BE2C (cell line): ENCODE results near the gene PBX4.

Source experiments
- DNase-seq: peaks from one replicate; pipeline ENCODE4 v3.0.0-alpha.2; 2020
- H3K27me3 ChIP-seq: fragments of 250-450 bp; sonication (Bioruptor Pico); 2 replicates; pipeline ENCODE4 v1.5.1; 2020; ENCODE audit warnings: mild to moderate bottlenecking
- H3K36me3 ChIP-seq: fragments of 250-450 bp; sonication (Bioruptor Pico); 2 replicates; pipeline ENCODE4 v1.5.1; 2020; ENCODE audit warnings: mild to moderate bottlenecking
- H3K4me1 ChIP-seq: fragments of 250-450 bp; sonication (Bioruptor Pico); 2 replicates; pipeline ENCODE4 v1.5.1; 2020
- H3K4me3 ChIP-seq: 2 replicates; pipeline ENCODE4 v1.5.1; 2011; ENCODE audit warnings: low read depth, low read length
- H3K9me3 ChIP-seq: fragments of 250-450 bp; sonication (Bioruptor Pico); 2 replicates; pipeline ENCODE4 v1.5.1; 2020
- TF ChIP-seq, protein P1 (sequence below): IDR thresholded peaks from 2 replicates; pipeline ENCODE4 v1.5.1; 2012; ENCODE audit warnings: mild to moderate bottlenecking, low read depth, low read length

The PBX4 gene

GRCh38 chr19:19562665-19563347, 55.7 kb downstream of the PBX4 start:
- DNase-seq = no peak
- Histone ChIP-seq H3K36me3 (no peaks in the 10 kb centered on the region), H3K27me3 (no peaks in the 10 kb centered on the region), H3K9me3 (no peaks in the 10 kb centered on the region), H3K4me3 (no peak overlapping the region), H3K4me1 (no peaks in the 10 kb centered on the region)
- TF ChIP-seq, protein P1, sequence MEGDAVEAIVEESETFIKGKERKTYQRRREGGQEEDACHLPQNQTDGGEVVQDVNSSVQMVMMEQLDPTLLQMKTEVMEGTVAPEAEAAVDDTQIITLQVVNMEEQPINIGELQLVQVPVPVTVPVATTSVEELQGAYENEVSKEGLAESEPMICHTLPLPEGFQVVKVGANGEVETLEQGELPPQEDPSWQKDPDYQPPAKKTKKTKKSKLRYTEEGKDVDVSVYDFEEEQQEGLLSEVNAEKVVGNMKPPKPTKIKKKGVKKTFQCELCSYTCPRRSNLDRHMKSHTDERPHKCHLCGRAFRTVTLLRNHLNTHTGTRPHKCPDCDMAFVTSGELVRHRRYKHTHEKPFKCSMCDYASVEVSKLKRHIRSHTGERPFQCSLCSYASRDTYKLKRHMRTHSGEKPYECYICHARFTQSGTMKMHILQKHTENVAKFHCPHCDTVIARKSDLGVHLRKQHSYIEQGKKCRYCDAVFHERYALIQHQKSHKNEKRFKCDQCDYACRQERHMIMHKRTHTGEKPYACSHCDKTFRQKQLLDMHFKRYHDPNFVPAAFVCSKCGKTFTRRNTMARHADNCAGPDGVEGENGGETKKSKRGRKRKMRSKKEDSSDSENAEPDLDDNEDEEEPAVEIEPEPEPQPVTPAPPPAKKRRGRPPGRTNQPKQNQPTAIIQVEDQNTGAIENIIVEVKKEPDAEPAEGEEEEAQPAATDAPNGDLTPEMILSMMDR = no peak

DNA sequence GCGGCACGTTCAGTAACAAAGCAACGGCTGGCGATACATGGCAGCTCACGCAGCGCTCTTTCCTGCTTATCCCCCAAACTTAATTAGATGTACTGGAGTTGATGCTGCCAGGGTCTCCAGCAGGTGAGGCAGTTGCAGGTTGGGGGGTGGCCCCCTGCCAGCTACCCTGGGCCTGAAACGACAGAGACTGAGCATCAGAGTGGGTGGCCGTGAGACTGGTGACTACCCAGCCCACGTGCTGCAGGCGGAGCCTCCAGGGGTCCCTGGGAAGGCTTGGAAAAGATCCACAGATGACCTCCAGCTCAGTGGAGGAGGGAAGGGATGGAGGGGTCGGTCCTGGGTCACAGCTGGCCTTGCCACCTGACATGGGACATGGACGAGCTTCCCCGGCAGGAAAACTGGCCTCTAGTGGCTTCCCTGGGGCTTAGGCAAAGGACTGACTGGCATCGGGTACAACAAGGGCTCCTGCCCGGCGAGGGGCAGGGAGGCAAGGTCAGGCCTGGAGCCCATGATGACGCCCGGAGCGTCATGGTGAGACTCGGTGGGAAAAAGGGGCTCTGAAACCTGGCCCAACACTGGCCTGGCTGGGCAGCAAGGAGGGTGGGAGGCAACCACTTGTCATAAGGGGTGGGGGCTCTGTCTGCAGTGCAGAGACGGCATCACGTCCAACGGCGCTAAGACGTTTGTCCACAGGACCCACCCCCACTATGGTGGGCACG, 56.4 kb downstream of the PBX4 start:
- TF ChIP-seq, protein P1 = no peak
- H3K27me3 ChIP-seq = no peaks in the 10 kb centered on the region
- H3K4me3 ChIP-seq = no peak overlapping the region
- no peaks in the 10 kb centered on the region for H3K9me3 ChIP-seq
- H3K4me1 ChIP-seq = no peaks in the 10 kb centered on the region
- DNase-seq = no peak
- H3K36me3 ChIP-seq = no peaks in the 10 kb centered on the region

GRCh38 chr19:19559931-19560330, 58.6 kb downstream of the PBX4 start:
- H3K4me3 ChIP-seq = no peak overlapping the region
- no peaks in the 10 kb centered on the region for H3K4me1 ChIP-seq
- H3K27me3 ChIP-seq = no peaks in the 10 kb centered on the region
- H3K36me3 ChIP-seq = no peaks in the 10 kb centered on the region
- TF ChIP-seq, protein P1 = no peak
- no peaks in the 10 kb centered on the region for H3K9me3 ChIP-seq
- DNase-seq = no peak

DNA sequence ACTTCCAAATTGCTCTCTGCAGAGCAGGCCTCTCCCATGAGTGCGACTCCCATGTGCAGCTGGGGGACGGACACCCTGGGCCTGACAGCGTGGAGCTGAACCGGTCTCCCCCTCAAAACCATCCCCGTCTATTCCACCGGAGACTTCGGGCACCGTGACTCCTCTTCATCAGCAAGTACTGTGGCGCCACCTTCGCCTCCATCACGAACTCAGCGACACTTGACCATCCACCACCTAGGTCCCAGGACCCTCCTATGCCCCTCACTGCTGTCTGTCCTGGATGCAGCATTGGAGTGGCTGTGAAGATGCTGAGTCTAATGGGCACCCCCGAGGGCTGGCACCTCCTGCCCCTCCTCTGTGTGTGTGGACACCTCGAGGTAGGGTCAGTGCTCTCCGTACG, 59.9 kb downstream of the PBX4 start:
- DNase-seq = no peak
- TF ChIP-seq, protein P1 = no peak
- Histone ChIP-seq H3K9me3 (no peaks in the 10 kb centered on the region), H3K27me3 (no peaks in the 10 kb centered on the region), H3K36me3 (no peaks in the 10 kb centered on the region), H3K4me1 (no peaks in the 10 kb centered on the region), H3K4me3 (no peak overlapping the region)

DNA sequence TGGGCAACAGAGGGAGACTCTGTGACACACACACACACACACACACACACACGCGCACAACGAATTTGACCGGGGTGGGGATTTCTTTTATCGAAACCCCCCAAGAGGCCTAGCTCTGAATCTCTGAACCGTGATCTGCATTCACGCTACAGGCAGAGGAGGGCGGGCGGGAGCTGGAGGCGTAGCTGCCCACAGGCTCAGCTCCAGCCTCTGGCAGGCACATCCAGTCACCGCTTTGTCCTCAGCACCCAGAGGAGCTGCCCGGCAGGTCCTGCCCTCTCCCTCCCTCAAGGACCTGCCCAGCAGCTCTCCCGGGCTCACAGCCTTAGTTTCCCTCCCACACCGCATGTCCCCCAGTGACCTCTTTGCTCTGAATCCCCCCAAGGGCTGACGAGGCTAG, 60.4 kb downstream of the PBX4 start:
- TF ChIP-seq, protein P1 = no peak
- H3K27me3 ChIP-seq = no peaks in the 10 kb centered on the region
- no peak for DNase-seq
- no peaks in the 10 kb centered on the region for H3K9me3 ChIP-seq
- H3K36me3 ChIP-seq = no peaks in the 10 kb centered on the region
- H3K4me3 ChIP-seq = no peak overlapping the region
- H3K4me1 ChIP-seq = no peaks in the 10 kb centered on the region
